ENCODE data around the gene FAM13C. TPM values are rescaled to one million over a fixed set of nuclear protein-coding genes. Genes with fewer than 3 reads are reported as not detected.

The FAM13C gene
- total RNA-seq, 1 donor from 2014 or later, result 3.3 TPM

GRCh38 chr10:59361663-59362143 is 646 bp downstream of the FAM13C start:
- DNase-seq (ENCODE audit: low read depth in 2 of 2), result peak in 1 of 2 donors; percentile 5

GRCh38 chr10:59360605-59361405 is 1.5 kb downstream of the FAM13C start:
- DNase-seq (ENCODE audit: low read depth in 2 of 2), result no peak

GRCh38 chr10:59358576-59358975 is 3.8 kb downstream of the FAM13C start:
- DNase-seq (ENCODE audit: low read depth in 2 of 2), result no peak

GRCh38 chr10:59354434-59354833 is 7.9 kb downstream of the FAM13C start:
- no peak for DNase-seq (ENCODE audit: low read depth in 2 of 2)

GRCh38 chr10:59350558-59350957 is 11.8 kb downstream of the FAM13C start:
- DNase-seq (ENCODE audit: low read depth in 2 of 2), result no peak

- DNase-seq (ENCODE audit: low read depth in 2 of 2), result no peak
Measured at GRCh38 chr10:59346321-59346720, 16.0 kb downstream of the FAM13C start.

GRCh38 chr10:59342723-59343122 is 19.6 kb downstream of the FAM13C start:
- DNase-seq (ENCODE audit: low read depth in 2 of 2), result no peak

GRCh38 chr10:59342000-59342399 is 20.3 kb downstream of the FAM13C start:
- no peak for DNase-seq (ENCODE audit: low read depth in 2 of 2)

- DNase-seq (ENCODE audit: low read depth in 2 of 2), result no peak
Measured at GRCh38 chr10:59340285-59340684, 22.1 kb downstream of the FAM13C start.

- no peak for DNase-seq (ENCODE audit: low read depth in 2 of 2)
Measured at GRCh38 chr10:59339351-59339750, 23.0 kb downstream of the FAM13C start.

GRCh38 chr10:59337201-59337652 is 25.1 kb downstream of the FAM13C start:
- peak; percentile 31 to 41 for DNase-seq (ENCODE audit: low read depth in 2 of 2)

GRCh38 chr10:59336632-59337031 is 25.7 kb downstream of the FAM13C start:
- no peak for DNase-seq (ENCODE audit: low read depth in 2 of 2)

GRCh38 chr10:59335497-59335896 is 26.9 kb downstream of the FAM13C start:
- DNase-seq (ENCODE audit: low read depth in 2 of 2), result no peak

- DNase-seq (ENCODE audit: low read depth in 2 of 2), result no peak
Measured at GRCh38 chr10:59333701-59334100, 28.6 kb downstream of the FAM13C start.

- DNase-seq (ENCODE audit: low read depth in 2 of 2), result no peak
Measured at GRCh38 chr10:59332581-59332980, 29.8 kb downstream of the FAM13C start.

- DNase-seq (ENCODE audit: low read depth in 2 of 2), result no peak
Measured at GRCh38 chr10:59331661-59332060, 30.7 kb downstream of the FAM13C start.

GRCh38 chr10:59325116-59325515 is 37.2 kb downstream of the FAM13C start:
- DNase-seq (ENCODE audit: low read depth in 2 of 2), result no peak

GRCh38 chr10:59324597-59324996 is 37.8 kb downstream of the FAM13C start:
- no peak for DNase-seq (ENCODE audit: low read depth in 2 of 2)

- DNase-seq (ENCODE audit: low read depth in 2 of 2), result no peak
Measured at GRCh38 chr10:59323831-59324401, 38.4 kb downstream of the FAM13C start.

- DNase-seq (ENCODE audit: low read depth in 2 of 2), result no peak
Measured at GRCh38 chr10:59323036-59323459, 39.3 kb downstream of the FAM13C start.

- no peak for DNase-seq (ENCODE audit: low read depth in 2 of 2)
Measured at GRCh38 chr10:59322131-59322530, 40.2 kb downstream of the FAM13C start.

GRCh38 chr10:59320355-59320754 is 42.0 kb downstream of the FAM13C start:
- no peak for DNase-seq (ENCODE audit: low read depth in 2 of 2)

- no peak for DNase-seq (ENCODE audit: low read depth in 2 of 2)
Measured at GRCh38 chr10:59319854-59320253, 42.5 kb downstream of the FAM13C start.

Data from dermis microvascular lymphatic vessel endothelial cell (primary cell).